Stimulated activated memory B cell treated with anti-CD40 and anti-IgM and Interleukin-4, amounts not matched to agents 10 μg/mL and 1 μg/mL and 100 μg/mL, for 72 hours (primary cell): Measurements from ENCODE around the gene DHX40.
"Not testable (repeated sequence)": the region's sequence is repeated elsewhere in the genome, so short reads cannot be mapped to it uniquely, and the experiment has no call there.

Experiments used
- ATAC-seq: fragments of 150-1000 bp; cut with Tn5 transposase; 2 replicates; pipeline ENCODE4 v1.10.0; 2021
- H3K27ac Mint-ChIP-seq: one replicate; pipeline ENCODE4 v1.8.0; 2022; ENCODE audit warnings: mild to moderate bottlenecking, mixed read lengths
- H3K27me3 Mint-ChIP-seq: one replicate; pipeline ENCODE4 v1.8.0; 2022; ENCODE audit warnings: mixed read lengths
- H3K36me3 Mint-ChIP-seq: one replicate; pipeline ENCODE4 v1.8.0; 2022; ENCODE audit warnings: mixed read lengths
- H3K4me1 Mint-ChIP-seq: one replicate; pipeline ENCODE4 v1.8.0; 2022; ENCODE audit warnings: mixed read lengths
- H3K4me3 Mint-ChIP-seq: one replicate; pipeline ENCODE4 v1.8.0; 2022; ENCODE audit warnings: mild to moderate bottlenecking, moderate library complexity, mixed read lengths
- H3K9me3 Mint-ChIP-seq: one replicate; pipeline ENCODE4 v1.8.0; 2022; ENCODE audit warnings: mixed read lengths

DHX40 gene

GRCh38 chr17:59634632-59635541 lies 69.5 kb downstream of the DHX40 start:
- H3K9me3 Mint-ChIP-seq: no peaks in the 10 kb centered on the region
- peaks cover 51% of the 10 kb centered on the region for H3K4me1 Mint-ChIP-seq
- H3K27me3 Mint-ChIP-seq: no peaks in the 10 kb centered on the region
- peaks cover 7% of the 10 kb centered on the region for H3K36me3 Mint-ChIP-seq
- ATAC-seq: no peak
- no peak overlapping the region for H3K4me3 Mint-ChIP-seq
- H3K27ac Mint-ChIP-seq: peak overlapping the region; percentile 12

- no peak for ATAC-seq
- H3K36me3 Mint-ChIP-seq: peaks cover 2% of the 10 kb centered on the region
- no peaks in the 10 kb centered on the region for H3K9me3 Mint-ChIP-seq
- no peak overlapping the region for H3K27ac Mint-ChIP-seq
- H3K4me3 Mint-ChIP-seq: no peak overlapping the region
- peaks cover 55% of the 10 kb centered on the region for H3K4me1 Mint-ChIP-seq
- no peaks in the 10 kb centered on the region for H3K27me3 Mint-ChIP-seq
These were observed 72.4 kb downstream of the DHX40 start for GRCh38 chr17:59637611-59638310.

- no peaks in the 10 kb centered on the region for H3K27me3 Mint-ChIP-seq
- H3K4me1 Mint-ChIP-seq: peaks cover 55% of the 10 kb centered on the region
- H3K27ac Mint-ChIP-seq: no peak overlapping the region
- ATAC-seq: no peak
- peaks cover 5% of the 10 kb centered on the region for H3K36me3 Mint-ChIP-seq
- no peaks in the 10 kb centered on the region for H3K9me3 Mint-ChIP-seq
- H3K4me3 Mint-ChIP-seq: no peak overlapping the region
These were observed 73.1 kb downstream of the DHX40 start for GRCh38 chr17:59638553-59638952.

GRCh38 chr17:59641799-59642484 lies 76.5 kb downstream of the DHX40 start:
- peaks cover 26% of the 10 kb centered on the region for H3K36me3 Mint-ChIP-seq
- H3K4me1 Mint-ChIP-seq: peaks cover 54% of the 10 kb centered on the region
- peak; percentile 99 for ATAC-seq

GRCh38 chr17:59642565-59642964 lies 77.2 kb downstream of the DHX40 start:
- no peaks in the 10 kb centered on the region for H3K27me3 Mint-ChIP-seq
- peaks cover 32% of the 10 kb centered on the region for H3K36me3 Mint-ChIP-seq
- peaks cover 53% of the 10 kb centered on the region for H3K4me1 Mint-ChIP-seq
- H3K9me3 Mint-ChIP-seq: no peaks in the 10 kb centered on the region
- H3K4me3 Mint-ChIP-seq: peak overlapping the region; percentile 69
- peak overlapping the region; percentile 11 for H3K27ac Mint-ChIP-seq
- ATAC-seq: no peak

More at GRCh38 chr17:59641799-59642484, 76.5 kb downstream of the DHX40 start:
- H3K9me3 Mint-ChIP-seq: no peaks in the 10 kb centered on the region
- no peaks in the 10 kb centered on the region for H3K27me3 Mint-ChIP-seq
- H3K27ac Mint-ChIP-seq: peak overlapping the region; percentile 11
- peak overlapping the region; percentile 69 for H3K4me3 Mint-ChIP-seq

- no peak overlapping the region for H3K4me3 Mint-ChIP-seq
- peak overlapping the region; percentile 11 for H3K27ac Mint-ChIP-seq
- ATAC-seq: no peak
- H3K27me3 Mint-ChIP-seq: no peaks in the 10 kb centered on the region
- no peaks in the 10 kb centered on the region for H3K9me3 Mint-ChIP-seq
- peaks cover 41% of the 10 kb centered on the region for H3K36me3 Mint-ChIP-seq
- peaks cover 53% of the 10 kb centered on the region for H3K4me1 Mint-ChIP-seq
These were observed 78.0 kb downstream of the DHX40 start for GRCh38 chr17:59643159-59644140.

GRCh38 chr17:59647288-59647687 lies 81.9 kb downstream of the DHX40 start:
- H3K9me3 Mint-ChIP-seq: peaks cover 3% of the 10 kb centered on the region
- H3K27ac Mint-ChIP-seq: no peak overlapping the region
- H3K36me3 Mint-ChIP-seq: peaks cover 63% of the 10 kb centered on the region
- H3K4me1 Mint-ChIP-seq: peaks cover 35% of the 10 kb centered on the region
- H3K27me3 Mint-ChIP-seq: no peaks in the 10 kb centered on the region
- no peak for ATAC-seq
- no peak overlapping the region for H3K4me3 Mint-ChIP-seq

- ATAC-seq: no peak
- Mint-ChIP-seq H3K36me3 (peaks cover 64% of the 10 kb centered on the region), H3K9me3 (peaks cover 3% of the 10 kb centered on the region), H3K27me3 (no peaks in the 10 kb centered on the region), H3K4me3 (no peak overlapping the region), H3K4me1 (peaks cover 18% of the 10 kb centered on the region), H3K27ac (no peak overlapping the region)
These were observed 84.5 kb downstream of the DHX40 start for GRCh38 chr17:59649886-59650285.

GRCh38 chr17:59650642-59651041 lies 85.2 kb downstream of the DHX40 start:
- Mint-ChIP-seq H3K27me3 (no peaks in the 10 kb centered on the region), H3K27ac (no peak overlapping the region), H3K4me1 (peaks cover 18% of the 10 kb centered on the region), H3K36me3 (peaks cover 67% of the 10 kb centered on the region), H3K4me3 (no peak overlapping the region), H3K9me3 (peaks cover 3% of the 10 kb centered on the region)
- ATAC-seq: no peak

- H3K27me3 Mint-ChIP-seq: no peaks in the 10 kb centered on the region
- H3K9me3 Mint-ChIP-seq: peaks cover 3% of the 10 kb centered on the region
- H3K4me1 Mint-ChIP-seq: peaks cover 17% of the 10 kb centered on the region
- no peak for ATAC-seq
- peaks cover 68% of the 10 kb centered on the region for H3K36me3 Mint-ChIP-seq
- no peak overlapping the region for H3K27ac Mint-ChIP-seq
- H3K4me3 Mint-ChIP-seq: no peak overlapping the region
These were observed 85.9 kb downstream of the DHX40 start for GRCh38 chr17:59651346-59651745.

GRCh38 chr17:59652119-59652518 lies 86.7 kb downstream of the DHX40 start:
- H3K36me3 Mint-ChIP-seq: peaks cover 60% of the 10 kb centered on the region
- H3K4me1 Mint-ChIP-seq: peaks cover 11% of the 10 kb centered on the region

GRCh38 chr17:59656624-59657023 lies 91.2 kb downstream of the DHX40 start:
- H3K27me3 Mint-ChIP-seq, H3K9me3 Mint-ChIP-seq, H3K4me1 Mint-ChIP-seq, H3K27ac Mint-ChIP-seq, H3K4me3 Mint-ChIP-seq, ATAC-seq: not testable (repeated sequence)
- peaks cover 53% of the 10 kb centered on the region for H3K36me3 Mint-ChIP-seq

More at GRCh38 chr17:59652119-59652518, 86.7 kb downstream of the DHX40 start:
- Mint-ChIP-seq H3K9me3 (peaks cover 3% of the 10 kb centered on the region), H3K27ac (no peak overlapping the region), H3K27me3 (no peaks in the 10 kb centered on the region), H3K4me3 (no peak overlapping the region)
- no peak for ATAC-seq
